DND-41 (cell line): ENCODE measurements around the gene PYGO2.

ENCODE experiments used
- ATAC-seq: fragments of 200-7000 bp; cut with Tn5 transposase; 3 replicates; pipeline ENCODE4 v1.9.1; 2021; ENCODE audit warnings: low read depth; ENCODE audit not compliant: insufficient read depth
- DNase-seq: peaks from one replicate; pipeline ENCODE4 v3.0.0-alpha.2; 2020
- H2AFZ ChIP-seq: 2 replicates; pipeline ENCODE4 v1.6.0; 2012; ENCODE audit warnings: low read depth, low read length
- H3K27ac ChIP-seq: 2 replicates; pipeline ENCODE4 v1.5.1; 2012; ENCODE audit warnings: low read length, inconsistent platforms
- H3K27me3 ChIP-seq: fragments of 200-600 bp; sonication (generic); 2 replicates; pipeline ENCODE4 v1.6.0; 2012; ENCODE audit warnings: low read length, mild to moderate bottlenecking, inconsistent platforms; ENCODE audit not compliant: insufficient read depth, poor library complexity
- H3K36me3 ChIP-seq: 2 replicates; pipeline ENCODE4 v1.5.1; 2012; ENCODE audit warnings: low read length, inconsistent platforms; ENCODE audit not compliant: insufficient read depth
- H3K4me1 ChIP-seq: 2 replicates; pipeline ENCODE4 v1.5.1; 2012; ENCODE audit warnings: mild to moderate bottlenecking, low read length; ENCODE audit not compliant: insufficient read depth
- H3K4me2 ChIP-seq: 2 replicates; pipeline ENCODE4 v1.6.0; 2012; ENCODE audit warnings: mild to moderate bottlenecking, moderate library complexity, low read length, inconsistent platforms; ENCODE audit not compliant: insufficient read depth
- H3K4me3 ChIP-seq, 2 experiments: fragments of 200-600 bp in 1 of 2; shearing (Covaris generic) in 1 of 2; 2 replicates each; pipeline ENCODE4 v1.5.1; 2012 to 2016; ENCODE audit warnings: inconsistent platforms in 2 of 2, low read length in 2 of 2, mild to moderate bottlenecking in 2 of 2, low read depth in 1 of 2, moderate library complexity in 1 of 2
- H3K79me2 ChIP-seq: 2 replicates; pipeline ENCODE4 v1.6.0; 2012; ENCODE audit warnings: low read length, inconsistent platforms; ENCODE audit not compliant: insufficient read depth
- H3K9ac ChIP-seq: 2 replicates; pipeline ENCODE4 v1.6.0; 2012; ENCODE audit warnings: low read depth, mild to moderate bottlenecking, inconsistent platforms, low read length, moderate library complexity
- H3K9me3 ChIP-seq: 2 replicates; pipeline ENCODE4 v1.5.1; 2012; ENCODE audit warnings: low read length, moderate library complexity, mild to moderate bottlenecking, inconsistent platforms; ENCODE audit not compliant: insufficient read depth, severe bottlenecking
- H4K20me1 ChIP-seq: 2 replicates; pipeline ENCODE4 v1.6.0; 2012; ENCODE audit warnings: low read length; ENCODE audit not compliant: insufficient read depth
- EZH2 ChIP-seq: IDR thresholded peaks from 3 replicates; pipeline ENCODE4 v1.6.1; 2012; ENCODE audit warnings: borderline replicate concordance, low read depth, mild to moderate bottlenecking, moderate library complexity, low read length, inconsistent platforms; ENCODE audit not compliant: severe bottlenecking
- TF ChIP-seq, protein P1 (sequence below): IDR thresholded peaks from 2 replicates; pipeline ENCODE4 v1.5.1; 2012; ENCODE audit warnings: borderline replicate concordance, low read length, moderate library complexity, mild to moderate bottlenecking; ENCODE audit not compliant: poor library complexity, severe bottlenecking; ENCODE audit errors: extremely low read depth

PYGO2 gene

DNA sequence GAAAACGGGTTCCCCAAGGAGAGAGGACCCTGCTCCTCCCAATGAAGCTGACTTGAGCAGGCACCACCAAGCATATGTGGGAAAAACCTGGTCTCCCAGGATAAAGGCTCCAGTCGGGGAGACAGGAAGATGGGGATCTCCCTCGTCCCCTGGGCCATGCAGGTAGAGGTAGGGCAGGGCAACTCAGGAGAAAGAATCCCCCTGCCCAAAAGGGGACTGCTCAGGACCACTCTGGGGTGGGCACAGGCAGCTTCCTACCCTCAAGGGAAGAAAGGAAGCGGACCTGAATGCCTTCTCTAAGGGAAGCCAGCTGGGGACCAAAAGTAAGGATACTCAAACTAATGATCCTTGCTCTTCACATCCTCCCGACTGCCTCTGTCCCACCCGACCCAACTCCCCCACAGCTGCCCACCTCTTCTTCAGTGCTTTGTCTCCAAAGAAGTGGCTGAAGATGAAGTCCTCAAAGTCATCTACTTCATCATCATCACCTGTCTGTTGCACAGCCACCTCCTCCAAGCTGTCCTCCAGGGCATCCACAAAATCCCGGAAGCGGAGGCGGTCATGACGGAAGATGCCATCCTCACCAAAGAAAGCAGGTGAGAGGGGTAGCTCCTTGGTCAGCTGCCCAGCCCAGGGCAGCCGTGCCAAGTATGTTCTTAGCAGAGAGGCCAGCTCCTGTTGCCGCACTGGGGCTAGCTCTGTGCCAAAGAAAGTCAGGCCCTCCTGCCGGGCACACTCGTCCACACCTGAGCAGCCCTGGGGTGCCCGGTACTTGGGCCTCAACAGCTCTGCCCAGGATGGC is 16.2 kb downstream of the PYGO2 start:
- Histone ChIP-seq H4K20me1 (no peaks in the 10 kb centered on the region; the same call in 1 of the 2 replicates), H3K4me2 (no peak overlapping the region), H3K9me3 (no peaks in the 10 kb centered on the region), H3K79me2 (no peaks in the 10 kb centered on the region), H2AFZ (no peak overlapping the region), H3K27me3 (no peaks in the 10 kb centered on the region), H3K4me3 (no peak overlapping the region), H3K36me3 (peaks cover 30% of the 10 kb centered on the region), H3K4me1 (peaks cover 25% of the 10 kb centered on the region), H3K27ac (no peak overlapping the region), H3K9ac (no peak overlapping the region)
- DNase-seq (no peak), ATAC-seq (no peak)
- TF ChIP-seq, protein P1, sequence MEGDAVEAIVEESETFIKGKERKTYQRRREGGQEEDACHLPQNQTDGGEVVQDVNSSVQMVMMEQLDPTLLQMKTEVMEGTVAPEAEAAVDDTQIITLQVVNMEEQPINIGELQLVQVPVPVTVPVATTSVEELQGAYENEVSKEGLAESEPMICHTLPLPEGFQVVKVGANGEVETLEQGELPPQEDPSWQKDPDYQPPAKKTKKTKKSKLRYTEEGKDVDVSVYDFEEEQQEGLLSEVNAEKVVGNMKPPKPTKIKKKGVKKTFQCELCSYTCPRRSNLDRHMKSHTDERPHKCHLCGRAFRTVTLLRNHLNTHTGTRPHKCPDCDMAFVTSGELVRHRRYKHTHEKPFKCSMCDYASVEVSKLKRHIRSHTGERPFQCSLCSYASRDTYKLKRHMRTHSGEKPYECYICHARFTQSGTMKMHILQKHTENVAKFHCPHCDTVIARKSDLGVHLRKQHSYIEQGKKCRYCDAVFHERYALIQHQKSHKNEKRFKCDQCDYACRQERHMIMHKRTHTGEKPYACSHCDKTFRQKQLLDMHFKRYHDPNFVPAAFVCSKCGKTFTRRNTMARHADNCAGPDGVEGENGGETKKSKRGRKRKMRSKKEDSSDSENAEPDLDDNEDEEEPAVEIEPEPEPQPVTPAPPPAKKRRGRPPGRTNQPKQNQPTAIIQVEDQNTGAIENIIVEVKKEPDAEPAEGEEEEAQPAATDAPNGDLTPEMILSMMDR = no peak
- TF ChIP-seq EZH2 = no peak

DNA sequence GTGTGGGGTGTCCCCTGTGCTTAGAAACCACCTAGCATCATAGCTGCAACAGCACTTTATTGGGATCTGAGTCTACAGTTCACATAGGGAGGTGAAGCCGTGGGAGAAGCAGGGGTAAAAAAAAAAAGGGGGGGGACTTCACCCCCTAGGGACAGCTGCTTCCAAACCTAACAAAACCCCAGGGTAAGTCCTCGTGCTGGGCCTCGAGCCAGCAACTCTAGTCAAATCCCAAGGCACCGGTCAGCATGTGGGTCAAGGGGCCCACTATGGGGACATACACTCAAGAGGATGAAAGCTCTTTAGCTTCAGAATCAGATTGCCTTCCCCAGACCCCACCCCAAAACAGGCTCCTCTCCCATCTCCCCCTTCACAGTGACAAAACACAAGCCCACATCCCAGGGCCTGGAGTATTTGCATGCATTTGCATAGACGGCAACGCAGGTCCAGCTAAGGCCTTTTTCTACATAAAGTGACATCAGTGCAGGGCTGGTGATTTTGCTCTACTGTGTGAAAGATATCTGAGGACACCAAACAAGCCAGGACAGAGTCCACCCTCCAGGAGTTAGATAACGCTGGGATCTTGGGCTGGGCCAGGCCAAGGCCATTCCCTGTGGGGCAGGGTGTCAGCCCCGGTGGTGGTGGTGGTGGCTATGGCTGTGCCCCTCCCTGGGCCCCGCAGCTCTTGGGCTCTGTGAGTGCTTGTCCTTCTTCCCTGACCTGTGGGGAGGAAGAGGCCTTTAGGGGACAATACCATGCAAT is 17.0 kb downstream of the PYGO2 start:
- Histone ChIP-seq H3K36me3 (peaks cover 28% of the 10 kb centered on the region), H3K9me3 (no peaks in the 10 kb centered on the region), H2AFZ (no peak overlapping the region), H3K27me3 (no peaks in the 10 kb centered on the region), H3K27ac (0 out of 2 replicates have a peak overlapping the region, but pooled peaks have one; percentile 24), H3K4me3 (no peak overlapping the region), H3K9ac (no peak overlapping the region), H3K79me2 (no peaks in the 10 kb centered on the region), H3K4me2 (no peak overlapping the region), H3K4me1 (peaks cover 29% of the 10 kb centered on the region), H4K20me1 (no peaks in the 10 kb centered on the region; the same call in 1 of the 2 replicates)
- no peak for DNase-seq
- TF ChIP-seq, protein P1 = no peak
- TF ChIP-seq EZH2 = no peak
- no peak for ATAC-seq

- no peak overlapping the region for H3K9ac ChIP-seq
- H3K36me3 ChIP-seq = peaks cover 28% of the 10 kb centered on the region
- DNase-seq = peak; percentile 56
- H3K4me2 ChIP-seq = no peak overlapping the region
- peak overlapping the region; percentile 24; the same call in 1 of the 2 replicates for H3K27ac ChIP-seq
- no peaks in the 10 kb centered on the region; the same call in 1 of the 2 replicates for H4K20me1 ChIP-seq
- H3K79me2 ChIP-seq = no peaks in the 10 kb centered on the region
- H3K4me3 ChIP-seq = no peak overlapping the region
- no peaks in the 10 kb centered on the region for H3K9me3 ChIP-seq
- TF ChIP-seq, protein P1 = peak; percentile 88
- TF ChIP-seq EZH2 = no peak
- ATAC-seq = peak; percentile 65
- H2AFZ ChIP-seq = no peak overlapping the region
- peaks cover 32% of the 10 kb centered on the region for H3K4me1 ChIP-seq
- no peaks in the 10 kb centered on the region for H3K27me3 ChIP-seq
Measured at GRCh38 chr1:154943649-154944400, 17.8 kb downstream of the PYGO2 start.
